GM18867 (cell line): ENCODE measurements around the gene STK38.
"Not testable (repeated sequence)": the region's sequence is repeated elsewhere in the genome, so short reads cannot be mapped to it uniquely, and the experiment has no call there.

Experiments
- ATAC-seq: cut with Tn5 transposase; IDR thresholded peaks from one replicate; pipeline ENCODE4 v1.9.1; 2021; ENCODE audit warnings: mild to moderate bottlenecking, moderate library complexity; ENCODE audit not compliant: unreplicated experiment

STK38 gene

DNA sequence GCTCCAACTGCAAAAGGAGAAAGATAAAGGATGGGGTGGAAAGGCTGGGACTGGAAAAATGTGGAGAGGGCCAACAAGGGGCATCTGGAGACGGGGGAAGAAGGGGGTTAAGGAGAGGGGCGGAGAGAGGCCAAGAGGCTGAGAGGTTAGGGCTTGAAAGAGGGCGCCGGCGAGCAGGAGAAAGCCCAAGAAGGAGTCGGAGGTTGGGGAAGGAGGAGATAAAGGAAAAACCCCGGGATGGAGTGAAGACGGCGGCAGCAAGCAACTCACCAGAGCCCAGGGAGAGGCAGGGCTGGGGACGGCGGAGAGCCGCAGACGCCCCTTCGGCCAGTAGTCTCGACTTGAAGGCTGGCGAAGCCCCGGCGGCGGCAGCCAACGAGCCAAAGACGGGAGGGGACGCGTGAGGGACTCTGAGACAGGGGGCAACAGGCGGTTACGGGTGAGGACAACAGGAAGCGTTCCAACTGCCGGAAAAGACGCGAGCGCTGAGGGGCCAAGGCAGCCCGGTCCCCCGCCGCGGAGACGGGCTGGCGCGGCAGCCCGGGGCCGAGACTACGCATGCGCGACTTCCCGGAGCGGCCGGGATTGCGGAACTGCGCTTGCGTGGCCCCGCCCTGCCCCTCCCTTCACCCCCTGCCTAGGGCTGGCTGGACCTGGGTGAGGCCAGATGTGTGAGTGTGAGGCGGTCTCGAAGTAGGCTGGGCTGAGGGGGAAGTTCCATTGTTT, at the start of gene STK38:
STK38 (minus strand) TSS at position 560 of the 726 bp plus-strand sequence. CDS start 7,277 bp downstream, outside the sequence.
- peak; percentile 73 for ATAC-seq

DNA sequence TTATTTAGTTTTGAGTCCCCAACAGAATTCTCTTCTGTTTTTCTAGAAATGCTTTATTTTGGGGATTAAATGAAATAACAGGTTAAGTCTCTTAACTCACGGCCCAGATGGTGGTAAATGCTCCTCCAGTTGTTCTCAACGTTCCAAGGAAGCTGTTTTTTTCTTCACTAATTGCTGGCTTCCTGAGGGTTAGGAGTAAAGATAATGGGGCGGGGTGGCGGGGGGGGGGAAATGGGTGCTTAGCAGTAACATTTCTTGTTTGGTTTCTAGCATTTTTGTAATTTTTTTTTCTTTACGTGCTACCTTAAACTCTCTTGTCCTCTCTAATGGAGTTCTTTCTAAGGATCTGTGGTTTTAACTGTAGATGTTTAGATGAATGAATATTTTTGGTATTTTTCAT, 49.1 kb upstream of the STK38 start:
- ATAC-seq, result no peak

DNA sequence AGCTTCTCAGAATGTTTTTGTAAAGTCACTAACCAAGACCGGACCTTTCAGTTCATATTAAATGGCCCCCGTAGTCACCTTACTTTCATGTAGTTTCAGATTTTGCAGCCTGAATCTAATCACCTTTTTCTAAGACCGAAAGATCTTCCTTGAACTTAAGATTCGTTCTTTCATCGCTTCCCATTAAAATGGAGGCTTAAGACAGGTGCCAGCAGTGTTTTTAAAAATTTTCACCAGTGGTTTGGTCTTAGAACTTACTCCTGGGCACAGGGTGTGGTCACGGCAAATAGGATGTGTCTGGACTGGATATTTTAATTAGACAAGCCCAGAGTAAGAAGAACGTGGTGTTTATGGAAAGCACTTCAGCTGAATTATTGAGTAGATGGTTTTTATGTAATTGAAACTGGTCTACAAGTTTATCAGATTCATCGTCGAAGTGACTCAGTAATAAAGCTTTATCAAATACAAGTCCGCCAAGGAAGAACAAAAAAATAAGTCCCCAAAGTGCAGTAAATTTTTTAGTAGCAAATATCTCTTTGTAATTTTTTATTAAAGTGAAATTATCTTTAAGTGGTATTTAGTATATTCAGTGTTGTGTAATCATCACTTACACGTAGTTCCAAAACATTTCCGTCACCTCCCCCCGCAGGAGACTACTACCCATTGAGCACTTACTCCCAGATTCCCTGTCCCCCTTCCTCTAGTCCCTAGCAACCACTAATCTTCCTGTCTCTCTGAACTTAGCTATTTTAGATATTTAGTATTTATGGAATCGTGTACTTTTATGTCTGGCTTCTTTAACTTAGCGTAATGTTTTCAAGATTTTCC, 47.8 kb upstream of the STK38 start:
- no peak for ATAC-seq

DNA sequence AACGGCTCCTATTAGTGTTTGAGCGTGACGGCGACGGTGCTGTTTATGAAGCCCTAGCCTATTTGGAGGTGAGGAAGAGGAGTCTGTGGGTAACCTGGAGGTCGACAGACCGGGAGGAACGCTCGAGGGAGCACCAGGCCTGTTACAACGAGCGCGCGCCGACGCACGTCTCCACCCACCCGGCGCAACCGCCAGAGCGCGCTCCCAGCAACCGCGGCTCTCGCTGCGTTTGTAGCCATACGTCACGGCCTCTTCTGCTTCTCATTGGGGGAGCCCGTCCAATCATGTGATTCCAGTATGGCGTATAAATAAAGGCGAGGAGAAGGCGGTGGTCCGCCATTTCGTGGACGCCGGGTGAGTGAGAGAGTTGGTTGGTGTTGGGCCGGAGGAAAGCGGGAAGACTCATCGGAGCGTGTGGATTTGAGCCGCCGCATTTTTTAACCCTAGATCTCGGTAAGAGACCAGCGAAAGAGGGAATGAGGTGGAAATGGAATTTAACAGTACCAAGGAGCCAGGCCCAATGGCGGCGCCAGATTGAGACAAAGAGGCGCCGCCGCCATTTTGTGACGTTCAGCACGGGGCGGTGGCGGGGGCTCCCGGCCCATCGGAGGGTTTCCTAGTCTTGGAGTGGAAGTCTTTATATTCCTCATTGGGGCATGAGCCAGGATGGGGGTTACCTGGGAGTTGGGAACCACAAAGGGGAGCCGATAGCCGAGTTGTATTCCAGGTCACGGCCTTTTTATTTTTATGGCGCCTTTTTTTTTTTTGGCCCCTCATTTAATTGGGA, 46.9 kb upstream of the STK38 start, which contains the start of gene SRSF3:
SRSF3 (plus strand) TSS at position 334 of the 787 bp plus-strand sequence. CDS start 2,401 bp downstream, outside the sequence.
- ATAC-seq, result peak; percentile 81

DNA sequence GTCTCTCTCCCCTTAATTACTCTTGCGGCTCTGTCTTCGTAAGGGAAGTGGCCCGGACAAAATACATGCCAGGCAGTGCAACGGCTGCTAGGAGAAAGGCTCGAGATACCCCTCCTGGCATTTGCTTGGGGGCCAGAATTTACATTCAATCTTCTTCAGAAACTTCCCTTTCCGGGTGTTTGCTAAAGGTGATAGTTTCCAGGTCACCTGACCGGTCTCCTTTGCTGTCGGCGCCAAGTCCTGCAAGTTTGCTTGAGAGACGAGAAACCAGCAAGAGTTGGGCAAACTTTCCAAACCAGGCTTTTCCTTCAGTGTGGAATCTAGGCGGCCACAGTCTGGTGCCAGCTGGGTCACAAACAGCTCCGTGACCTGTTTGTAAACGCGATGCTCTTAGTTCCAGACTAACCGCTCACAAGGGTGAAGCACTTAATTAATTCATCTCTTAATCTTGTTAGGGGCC, 46.3 kb upstream of the STK38 start:
- ATAC-seq, result peak; percentile 17

DNA sequence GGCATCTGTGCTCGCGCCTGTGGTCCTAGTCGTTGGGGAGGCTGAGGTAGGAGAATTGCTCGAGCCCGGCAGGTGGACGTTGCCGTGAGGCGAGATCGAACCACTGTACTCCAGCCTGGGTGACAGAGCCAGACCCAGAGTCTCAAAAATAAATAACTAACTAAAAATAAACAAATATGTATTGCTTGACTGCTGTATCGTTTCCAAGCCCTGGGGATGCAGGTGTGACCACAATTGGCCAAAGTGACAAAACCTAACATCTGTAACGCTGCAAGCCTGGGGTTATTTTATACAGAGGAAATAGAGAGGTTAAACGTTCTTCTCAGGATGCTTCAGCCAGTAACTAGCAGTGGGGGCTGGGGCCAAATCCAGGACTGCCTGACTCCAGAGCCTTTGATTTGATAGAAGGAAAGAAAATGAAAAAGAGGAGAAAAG, 45.0 kb upstream of the STK38 start:
- ATAC-seq, result peak; percentile 45

DNA sequence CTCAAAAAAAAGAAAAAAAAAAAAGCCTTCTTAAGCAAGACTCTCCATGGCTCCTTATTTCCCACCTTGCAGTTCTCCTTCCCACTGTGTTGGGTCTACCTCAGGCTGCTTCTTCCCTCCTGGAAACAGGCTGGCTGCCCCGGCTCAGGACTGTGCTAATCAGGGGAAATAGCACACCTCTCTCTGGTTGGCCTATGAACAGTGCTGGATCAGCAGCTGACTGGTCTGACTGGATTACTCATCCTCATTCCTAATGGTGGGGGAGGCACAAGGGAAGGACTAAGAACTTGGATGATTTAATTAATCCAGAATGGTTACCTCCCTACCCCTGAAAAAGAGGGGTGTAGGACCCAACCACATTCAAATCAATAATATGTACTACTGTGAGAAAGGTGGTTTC, 43.0 kb upstream of the STK38 start:
- ATAC-seq, result no peak

DNA sequence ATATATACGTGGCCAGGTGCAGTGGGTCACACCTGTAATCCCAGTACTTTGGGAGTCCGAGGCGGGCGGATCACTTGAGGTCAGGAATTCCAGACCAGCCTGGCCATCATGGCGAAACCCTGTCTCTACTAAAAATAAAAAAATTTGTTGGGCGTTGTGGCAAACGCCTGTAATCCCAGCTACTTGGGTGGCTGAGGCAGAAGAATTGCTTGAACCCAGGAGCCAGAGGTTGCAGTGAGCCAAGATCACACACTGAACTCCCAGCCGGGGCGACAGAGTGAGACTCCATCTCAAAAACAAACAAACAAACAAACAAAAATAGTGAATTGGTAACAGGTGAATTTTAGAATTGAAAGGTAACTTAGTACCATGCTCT, 41.7 kb upstream of the STK38 start:
- not testable (repeated sequence) for ATAC-seq

DNA sequence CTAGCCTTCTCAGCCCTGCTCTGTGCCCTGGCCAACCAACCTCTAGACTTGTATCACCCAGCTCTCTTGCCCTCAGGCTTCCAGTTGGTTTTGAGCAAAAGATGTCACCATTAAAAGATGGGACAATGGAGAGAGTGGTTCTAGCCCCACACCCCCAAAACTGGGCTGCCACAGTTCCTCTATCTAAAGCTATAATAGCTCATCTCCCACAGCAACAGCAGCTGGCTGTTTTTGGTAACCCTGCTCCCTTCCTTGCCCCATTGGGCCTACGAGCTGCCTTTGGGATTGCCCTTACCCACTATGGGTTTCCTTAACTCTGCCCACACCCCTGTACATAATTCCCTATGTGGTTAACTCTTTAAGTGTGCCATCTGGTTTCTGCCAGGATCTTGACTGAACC, 39.3 kb upstream of the STK38 start:
- ATAC-seq, result no peak

DNA sequence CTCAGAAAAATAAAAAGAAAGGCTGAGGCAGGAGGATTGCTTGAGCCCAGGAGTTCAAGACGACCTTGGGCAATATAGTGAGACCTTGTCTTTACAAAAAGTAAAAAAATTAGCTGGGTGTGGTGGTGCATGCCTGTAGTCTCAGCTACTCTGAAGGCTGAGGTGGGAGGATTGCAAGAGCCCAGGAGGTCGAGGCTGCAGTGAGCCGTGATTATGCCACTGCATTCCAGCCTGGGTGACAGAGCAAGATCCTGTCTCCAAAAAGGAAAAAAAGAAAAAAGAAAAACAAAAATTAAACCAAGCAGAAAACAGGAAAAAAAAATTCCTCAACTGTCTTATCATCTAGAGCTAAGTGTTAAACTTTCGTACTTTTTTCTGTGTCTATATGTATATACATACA, 34.4 kb upstream of the STK38 start:
- no peak for ATAC-seq

DNA sequence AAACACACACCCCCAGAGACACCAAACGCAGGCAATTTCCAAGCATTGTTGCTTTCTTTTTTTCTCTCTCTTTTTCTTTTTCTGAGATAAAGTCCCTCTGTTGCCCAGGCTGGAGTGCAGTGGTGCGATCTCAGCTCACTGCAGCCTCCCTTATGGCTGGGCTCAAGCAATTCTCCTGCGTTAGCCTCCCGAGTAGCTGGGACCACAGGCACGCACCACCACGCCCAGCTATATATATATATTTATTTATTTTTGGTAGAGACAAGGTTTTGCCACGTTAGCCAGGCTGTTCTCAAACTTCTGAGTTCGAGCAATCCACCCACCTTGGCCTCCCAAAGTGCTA, 32.9 kb upstream of the STK38 start:
- ATAC-seq, result no peak

DNA sequence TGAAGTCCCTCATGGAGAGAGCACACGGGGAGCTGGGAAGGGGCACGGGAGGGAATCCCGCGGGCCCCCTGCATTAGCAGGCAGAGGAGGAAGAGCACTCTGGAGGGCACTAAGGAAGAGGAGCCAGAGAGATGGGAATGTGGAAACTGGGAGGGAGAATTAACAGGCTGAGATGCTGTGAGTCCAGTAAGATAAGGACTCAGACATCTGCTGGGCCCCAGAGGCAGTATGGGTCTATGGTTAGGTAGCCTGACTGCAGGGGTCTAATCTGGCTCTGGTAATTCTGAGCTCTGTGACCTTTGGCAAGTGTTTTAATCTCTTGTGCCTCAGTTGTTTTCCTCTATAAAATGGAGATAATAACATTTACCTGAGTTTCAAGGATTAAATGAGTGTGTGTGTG, 31.2 kb upstream of the STK38 start:
- no peak for ATAC-seq

DNA sequence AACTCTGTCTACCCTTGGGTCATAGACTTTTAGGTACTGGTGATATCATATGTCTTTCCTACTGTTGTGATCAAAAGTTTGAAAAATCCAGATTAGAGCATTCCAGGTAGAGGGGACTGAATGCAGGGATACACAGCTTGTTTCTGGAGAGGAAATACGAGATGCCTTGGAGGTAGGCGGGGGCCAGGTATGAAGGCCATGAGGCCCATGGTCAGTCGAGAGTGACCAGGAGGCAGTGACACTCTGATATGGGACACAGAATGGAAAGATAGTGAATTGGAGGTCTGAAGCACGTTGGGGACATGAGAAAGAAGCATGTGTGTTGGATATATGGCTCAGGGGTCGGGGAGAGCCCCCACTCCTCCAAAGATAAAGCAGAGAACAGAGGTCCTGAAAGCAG, 30.8 kb upstream of the STK38 start:
- ATAC-seq, result no peak

DNA sequence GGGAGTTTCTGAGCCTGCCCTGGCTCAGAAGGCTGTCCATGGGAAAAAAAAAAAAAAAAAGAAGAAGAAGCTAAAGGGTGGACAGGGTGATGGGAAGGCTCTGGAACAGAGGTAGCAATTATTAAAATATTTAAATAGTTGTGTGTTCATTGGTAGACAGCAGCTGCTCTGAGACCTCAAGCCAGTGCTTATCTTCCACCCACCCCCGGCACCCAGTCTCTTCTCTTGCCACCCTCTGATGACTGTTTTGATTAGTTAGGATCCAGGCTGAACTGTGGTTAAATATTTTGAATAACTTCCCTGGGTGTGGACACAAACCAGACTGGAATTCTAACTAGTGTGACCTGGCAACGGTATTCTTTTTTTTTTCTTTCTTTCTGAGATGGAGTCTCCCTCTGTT, 30.0 kb upstream of the STK38 start:
- no peak for ATAC-seq

DNA sequence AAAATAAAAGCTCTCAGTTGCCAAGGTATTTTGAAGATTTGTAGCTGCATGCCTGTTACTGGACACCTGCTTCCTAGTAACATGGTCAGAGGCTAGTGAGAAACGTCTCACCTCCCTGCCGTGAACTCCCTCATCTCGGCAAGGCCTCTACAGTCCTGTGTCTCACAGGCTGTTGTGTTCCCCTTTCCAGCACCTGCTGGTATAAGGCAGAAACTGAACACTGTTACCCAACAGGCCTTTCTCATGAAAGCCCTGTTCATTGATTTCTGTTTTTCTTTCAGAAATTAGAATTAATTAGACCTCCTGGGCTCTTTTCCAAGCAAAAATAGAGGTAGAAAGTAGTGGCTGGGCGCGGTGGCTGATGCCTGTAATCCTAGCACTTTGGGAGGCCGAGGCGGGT, 29.3 kb upstream of the STK38 start:
- ATAC-seq, result no peak

DNA sequence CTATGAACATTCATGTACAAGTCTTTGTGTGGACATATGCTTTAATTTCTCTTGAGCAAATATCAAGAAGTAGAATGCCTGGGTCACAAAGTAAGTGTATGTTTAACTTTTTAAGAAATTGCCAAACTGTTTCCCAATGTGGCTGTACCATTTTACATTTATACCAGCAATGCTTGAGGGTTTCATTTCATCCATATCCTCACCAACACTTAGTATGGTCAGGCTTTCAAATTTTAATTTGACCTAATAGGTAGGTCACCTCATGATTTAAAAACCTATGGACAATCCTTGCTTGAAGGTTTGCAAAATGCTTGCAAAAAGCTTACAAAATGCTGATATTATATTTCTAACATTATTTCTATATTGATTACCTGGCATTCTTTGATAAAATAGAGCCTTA, 27.4 kb upstream of the STK38 start:
- no peak for ATAC-seq

DNA sequence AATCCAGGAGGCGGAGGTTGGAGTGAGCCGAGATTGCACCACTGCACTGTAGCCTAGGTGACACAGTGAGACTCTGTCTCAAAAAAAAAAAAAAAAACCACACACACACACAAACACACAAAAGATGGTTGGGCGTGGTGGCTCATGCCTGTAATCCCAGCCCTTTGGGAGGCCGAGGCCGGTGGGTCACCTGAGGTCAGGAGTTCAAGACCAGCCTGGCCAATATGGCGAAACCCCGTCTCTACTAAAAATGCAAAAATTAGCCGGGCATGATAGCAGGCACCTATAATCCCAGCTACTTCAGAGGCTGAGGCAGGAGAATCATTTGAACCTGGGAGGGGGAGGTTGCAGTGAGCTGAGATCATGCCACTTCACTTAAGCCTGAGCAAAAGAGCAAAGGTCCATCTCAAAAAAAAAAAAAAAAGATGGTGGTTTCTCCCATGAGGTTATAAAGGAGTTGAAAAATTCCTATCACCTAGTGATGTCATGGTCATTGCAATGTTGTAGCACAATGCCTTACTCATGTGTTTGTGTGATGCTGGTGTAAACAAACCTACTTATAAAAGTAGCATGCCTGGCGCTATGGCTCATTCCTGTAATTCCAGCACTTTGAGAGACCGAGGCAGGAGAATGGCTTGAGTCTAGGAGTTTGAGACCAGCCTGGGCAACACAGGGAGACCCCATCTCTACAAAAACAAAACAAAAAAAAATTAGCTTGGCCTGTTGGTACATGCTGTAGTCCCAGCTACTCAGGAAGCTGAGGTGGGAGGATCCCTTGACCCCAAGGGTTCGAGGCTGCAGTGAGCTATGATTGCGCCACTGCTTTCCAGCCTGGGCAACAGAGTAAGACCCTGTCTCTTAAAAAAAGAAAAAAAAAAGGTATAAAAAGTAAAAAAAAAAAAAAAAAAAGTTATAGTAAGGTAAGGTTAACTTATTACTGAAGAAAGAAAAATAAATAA, 25.4 kb upstream of the STK38 start:
- ATAC-seq, result not testable (repeated sequence)

DNA sequence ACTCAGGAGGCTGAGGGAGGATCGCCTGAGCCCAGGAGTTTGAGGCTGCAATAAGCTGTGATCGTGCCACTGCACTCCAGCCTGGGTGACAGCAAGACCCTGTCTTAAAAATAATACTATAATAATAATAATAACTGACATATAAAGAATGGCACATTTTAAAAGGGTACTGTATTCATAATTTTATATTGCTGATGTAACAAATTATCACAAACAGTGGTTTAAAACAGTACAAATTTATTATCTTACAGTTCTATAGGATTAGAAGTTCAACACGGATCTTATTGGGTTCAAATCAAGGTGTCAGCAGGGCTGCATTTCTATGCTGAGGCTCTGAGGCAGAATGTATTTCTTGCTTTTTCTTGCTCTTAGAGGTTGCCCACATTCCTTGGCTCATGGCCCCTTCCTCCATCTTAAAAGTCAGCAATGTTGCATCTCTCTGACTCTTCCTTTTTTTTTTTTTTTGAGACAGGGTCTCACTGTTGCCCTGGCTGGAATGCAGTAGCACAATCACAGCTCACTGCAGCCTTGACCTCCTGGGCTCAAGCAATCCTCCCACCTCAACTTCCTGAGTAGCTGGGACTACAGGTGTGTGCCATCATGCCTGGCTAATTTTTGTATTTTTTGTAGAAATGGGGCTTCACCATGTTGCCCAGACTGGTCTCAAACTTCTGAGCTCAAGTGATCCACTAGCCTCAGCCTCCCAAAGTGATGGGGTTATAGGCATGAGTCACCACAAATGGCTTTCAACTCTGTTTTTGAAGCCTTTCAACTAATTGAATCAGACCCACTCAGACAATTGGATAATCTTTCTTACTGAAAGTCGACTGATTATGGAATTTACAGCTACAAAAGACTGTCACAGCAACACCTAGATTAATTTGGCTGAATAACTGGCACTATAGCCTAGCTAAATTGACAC, 24.1 kb upstream of the STK38 start:
- no peak for ATAC-seq

DNA sequence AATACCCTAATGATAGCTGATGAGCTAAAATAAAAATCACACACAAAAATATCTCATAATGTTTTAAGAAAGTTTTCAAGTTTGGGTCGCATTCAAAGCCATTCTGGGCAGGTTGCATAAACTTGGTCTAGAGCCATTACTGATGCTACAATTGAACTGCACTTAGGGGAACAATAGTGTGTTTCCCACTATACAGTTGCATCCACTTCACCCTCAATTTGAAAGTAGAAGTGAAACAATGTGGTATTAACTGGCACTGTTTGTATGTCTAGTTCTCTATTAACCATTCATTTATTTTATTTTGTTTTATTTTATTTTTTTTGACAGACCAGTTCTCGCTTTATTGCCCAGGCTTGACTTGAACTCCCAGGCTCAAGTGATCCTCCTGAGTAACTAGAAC, 23.0 kb upstream of the STK38 start:
- no peak for ATAC-seq
